ENCODE data around the gene CAMTA1.

CAMTA1 gene

DNA sequence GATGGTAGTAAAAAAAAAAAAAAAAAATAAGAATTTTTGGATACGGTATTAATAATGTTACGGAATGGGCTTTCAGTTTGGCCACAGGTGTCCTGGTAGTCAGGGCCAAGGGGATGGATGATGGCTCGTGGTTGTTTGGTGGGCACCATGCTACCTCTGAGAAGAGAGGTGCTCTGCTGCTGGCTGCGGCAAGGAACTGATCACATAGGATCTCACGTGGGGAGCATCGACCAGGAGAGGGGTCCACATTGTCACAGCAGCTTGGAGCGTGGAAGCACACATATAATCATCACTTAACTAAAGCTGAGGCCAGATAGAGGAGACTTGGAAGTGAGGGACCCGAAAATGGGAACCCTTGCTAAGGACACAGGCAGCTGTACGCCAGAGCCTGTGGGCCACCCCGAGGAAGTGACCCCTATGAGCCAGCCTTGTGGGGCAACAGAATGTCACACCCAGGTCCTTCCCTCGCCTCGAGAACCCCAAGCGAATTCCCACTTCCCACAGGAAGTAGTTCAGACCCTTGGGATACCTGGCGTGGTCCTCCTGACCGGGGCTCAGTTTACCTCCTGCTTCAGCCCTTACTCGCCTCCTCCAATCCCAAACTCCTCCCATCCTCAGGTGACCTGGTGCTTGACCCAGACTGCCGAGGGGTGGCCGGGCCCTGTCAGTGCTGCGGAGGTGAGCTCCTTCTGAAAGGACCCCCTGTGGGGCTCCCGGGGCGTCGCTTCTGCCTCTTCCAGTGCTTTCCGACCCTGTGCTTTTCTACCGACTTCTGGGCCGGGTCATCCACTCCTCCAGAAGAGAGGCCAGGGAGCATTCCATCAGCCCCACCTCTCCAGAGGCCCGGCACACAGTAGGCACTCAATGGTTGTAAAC, 222.0 kb downstream of the CAMTA1 start:
- DNase-seq (ENCODE audit: low spot score), result no peak

DNA sequence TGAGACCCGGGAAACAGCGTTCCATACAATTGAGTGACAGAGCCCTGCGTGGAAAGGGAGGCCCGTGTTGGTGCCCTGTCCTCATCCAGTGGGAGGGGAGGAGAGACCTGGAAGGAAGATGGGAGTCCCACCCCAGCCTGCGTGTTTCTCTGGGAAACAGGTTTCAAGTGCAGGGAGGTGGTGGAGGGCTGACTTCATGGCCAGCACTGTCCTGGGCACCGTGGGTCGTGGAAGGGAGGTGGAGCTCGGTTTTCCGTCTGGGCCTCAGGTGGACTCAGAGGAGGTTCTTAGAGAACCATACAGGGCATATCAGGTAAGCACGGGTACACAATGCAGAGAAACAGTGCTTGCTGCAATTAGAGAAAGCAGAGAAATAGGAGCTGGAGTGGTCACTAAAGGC, 222.6 kb downstream of the CAMTA1 start:
- no peak for DNase-seq (ENCODE audit: low spot score)

DNA sequence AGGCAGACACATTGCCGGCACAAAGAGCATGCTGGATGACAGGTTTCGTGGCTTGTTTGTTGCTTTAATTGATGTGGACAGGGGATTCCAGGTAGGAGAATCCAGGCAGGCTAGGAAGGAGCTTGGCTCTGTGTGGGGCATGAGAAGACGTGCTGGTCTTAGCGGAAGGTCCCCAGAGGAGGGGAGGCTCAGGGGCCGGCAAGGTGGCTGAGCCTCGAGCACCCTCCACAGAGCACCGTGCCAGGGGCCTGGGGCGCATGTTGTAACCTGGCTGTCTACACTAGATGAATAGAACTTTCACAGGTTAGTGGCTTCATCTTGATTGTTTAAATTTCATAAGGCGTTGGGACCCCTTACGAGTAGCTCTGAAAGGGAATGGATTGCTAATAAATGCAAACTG, 223.1 kb downstream of the CAMTA1 start:
- no peak for DNase-seq (ENCODE audit: low spot score)

DNA sequence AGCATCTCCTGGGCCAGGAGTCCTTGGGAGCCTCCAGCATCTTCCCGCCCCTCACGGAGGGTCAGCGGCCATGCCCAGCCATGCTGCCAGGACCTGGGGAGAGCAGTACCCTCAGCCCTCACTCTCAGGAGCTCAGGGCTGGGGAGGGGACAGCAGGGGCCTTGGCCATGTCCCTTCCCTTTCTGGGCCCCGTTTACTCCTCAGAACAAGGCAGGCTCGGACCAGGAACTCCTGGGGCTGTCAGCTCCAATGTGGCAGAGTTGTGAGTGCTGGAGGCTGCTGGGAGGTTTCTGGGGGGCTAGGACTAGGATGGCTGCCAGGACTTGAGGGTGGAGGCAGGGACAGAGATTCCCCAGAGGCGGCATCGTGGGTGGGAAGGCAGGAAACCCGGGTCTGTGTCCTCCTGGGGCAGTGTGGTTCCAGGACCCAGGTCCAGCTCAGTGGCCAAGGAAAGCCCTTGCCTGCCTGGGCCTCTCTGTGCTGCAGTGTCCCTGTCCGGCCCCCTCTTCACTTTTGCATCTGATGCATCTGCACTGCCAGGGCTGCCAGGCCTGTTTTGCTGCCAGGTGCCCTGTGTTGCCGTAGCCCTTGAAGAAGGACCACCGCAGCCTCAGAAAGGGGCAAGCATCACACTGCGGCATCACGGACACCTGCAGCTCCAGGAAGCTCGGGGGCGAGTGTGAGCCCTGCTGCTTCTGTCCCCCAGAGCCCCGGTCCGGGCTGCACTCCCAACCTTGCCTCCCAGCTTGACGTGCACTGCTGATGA, 223.9 kb downstream of the CAMTA1 start:
- no peak for DNase-seq (ENCODE audit: low spot score)

DNA sequence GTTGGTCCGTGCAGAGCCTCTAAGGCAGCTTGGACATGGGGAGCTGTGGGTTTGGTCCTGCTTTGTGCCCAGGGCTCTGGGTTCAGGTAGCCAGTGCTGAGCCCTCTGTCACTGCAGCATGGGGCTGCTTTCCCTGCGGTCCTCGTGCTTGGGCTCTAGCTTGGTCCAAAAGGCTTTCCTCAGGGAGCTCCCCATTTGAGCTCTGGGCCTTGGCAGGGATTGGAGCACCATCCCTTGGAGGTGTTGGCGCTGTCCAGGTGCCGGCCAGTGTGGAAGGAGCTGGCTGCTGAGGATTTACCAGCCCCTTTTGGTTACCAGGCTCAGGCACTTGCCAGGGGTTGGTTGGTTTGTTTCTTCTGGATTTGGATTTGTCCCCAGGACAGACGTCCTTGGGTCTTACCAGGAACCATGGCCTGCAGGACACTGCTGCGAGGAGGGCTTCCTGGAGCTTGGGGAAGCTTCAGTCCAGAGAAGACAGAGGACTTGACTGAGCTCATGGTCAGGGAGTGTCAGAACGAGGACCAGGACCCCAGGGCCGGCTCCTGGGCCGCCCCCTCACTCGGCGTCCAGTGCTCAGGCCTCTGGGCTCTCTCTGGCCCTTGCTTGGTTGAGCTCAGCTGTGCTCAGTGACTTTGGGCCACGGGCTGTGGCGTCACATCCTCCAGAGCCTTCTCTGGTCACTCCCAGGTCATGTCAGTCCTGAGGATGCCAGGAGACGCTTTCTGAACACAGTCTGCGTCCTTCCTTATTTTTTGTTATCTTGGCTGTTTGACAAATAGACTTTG, 224.7 kb downstream of the CAMTA1 start:
- DNase-seq (ENCODE audit: low spot score), result no peak

DNA sequence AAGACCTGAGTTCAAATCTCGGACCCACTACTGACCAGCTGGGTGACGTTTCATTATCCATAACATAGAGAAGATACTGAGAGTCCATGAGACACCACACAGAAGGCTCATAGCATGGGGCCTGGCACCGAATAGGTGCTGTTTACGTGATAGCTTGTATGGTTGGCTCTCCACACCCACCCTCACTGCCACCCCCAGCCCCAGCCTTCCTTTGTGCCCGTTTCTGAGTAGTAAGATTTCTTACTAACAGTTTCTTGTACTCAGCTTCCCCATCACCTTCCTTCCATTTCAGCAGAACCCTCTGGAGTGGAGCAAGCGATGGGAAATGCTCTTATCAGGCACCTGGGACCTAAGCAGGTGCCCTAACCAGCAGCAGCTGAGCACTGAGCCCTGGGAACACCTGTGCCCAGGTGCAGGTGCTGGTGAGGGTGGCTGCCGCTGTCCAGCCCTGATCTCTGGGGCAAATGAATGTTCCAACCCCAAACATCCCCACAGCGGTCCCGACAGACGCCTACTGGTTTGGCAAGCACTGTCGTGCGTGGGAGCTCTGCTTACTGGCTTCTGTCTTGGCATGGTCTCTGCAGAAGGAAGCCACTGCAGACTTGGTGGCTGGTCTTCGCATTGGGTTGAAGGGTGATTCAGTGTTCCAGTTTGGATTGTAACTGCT, 225.4 kb downstream of the CAMTA1 start:
- no peak for DNase-seq (ENCODE audit: low spot score)

DNA sequence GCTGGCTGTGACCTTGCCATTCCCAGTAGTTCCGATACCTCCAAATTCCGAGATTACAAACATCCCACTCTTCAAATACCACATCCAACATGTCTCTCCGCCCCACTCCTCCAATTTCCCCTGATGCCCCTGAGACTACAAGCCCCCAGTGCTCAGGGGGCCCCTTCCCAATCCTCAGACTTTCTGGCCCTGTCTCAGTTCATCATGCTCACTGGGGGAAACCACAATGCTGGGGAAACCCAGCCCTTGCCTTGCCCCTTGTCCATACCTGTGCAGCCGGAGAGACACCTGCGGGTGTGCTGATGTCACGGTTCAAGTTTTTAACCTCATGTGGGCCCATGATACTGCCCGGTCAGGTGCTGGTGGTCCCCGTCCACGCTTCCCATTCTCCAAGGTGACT, 226.6 kb downstream of the CAMTA1 start:
- DNase-seq (ENCODE audit: low spot score), result no peak

DNA sequence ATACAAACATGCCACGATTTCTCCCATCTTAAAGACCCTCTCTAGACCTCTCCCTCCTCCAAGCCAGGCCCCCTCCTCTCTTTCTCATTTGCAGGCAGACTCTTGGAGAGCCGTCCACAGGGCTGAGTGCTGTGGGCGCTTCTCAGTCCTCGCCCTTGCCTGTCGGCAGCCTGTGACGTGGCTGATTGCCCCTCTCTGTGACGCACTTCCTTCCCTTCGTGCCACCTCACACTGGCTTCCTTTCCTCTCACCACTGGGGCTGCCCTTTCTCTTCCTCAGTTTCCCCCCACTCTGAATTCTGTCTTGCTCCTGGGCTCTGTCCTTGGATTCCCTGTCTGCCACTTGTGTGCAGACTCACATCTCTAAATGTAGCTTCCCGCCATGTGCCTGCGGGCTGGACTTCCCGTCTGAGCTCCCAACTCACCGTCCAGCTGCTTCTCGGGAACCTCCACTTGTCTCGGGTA, 227.2 kb downstream of the CAMTA1 start:
- no peak for DNase-seq (ENCODE audit: low spot score)

DNA sequence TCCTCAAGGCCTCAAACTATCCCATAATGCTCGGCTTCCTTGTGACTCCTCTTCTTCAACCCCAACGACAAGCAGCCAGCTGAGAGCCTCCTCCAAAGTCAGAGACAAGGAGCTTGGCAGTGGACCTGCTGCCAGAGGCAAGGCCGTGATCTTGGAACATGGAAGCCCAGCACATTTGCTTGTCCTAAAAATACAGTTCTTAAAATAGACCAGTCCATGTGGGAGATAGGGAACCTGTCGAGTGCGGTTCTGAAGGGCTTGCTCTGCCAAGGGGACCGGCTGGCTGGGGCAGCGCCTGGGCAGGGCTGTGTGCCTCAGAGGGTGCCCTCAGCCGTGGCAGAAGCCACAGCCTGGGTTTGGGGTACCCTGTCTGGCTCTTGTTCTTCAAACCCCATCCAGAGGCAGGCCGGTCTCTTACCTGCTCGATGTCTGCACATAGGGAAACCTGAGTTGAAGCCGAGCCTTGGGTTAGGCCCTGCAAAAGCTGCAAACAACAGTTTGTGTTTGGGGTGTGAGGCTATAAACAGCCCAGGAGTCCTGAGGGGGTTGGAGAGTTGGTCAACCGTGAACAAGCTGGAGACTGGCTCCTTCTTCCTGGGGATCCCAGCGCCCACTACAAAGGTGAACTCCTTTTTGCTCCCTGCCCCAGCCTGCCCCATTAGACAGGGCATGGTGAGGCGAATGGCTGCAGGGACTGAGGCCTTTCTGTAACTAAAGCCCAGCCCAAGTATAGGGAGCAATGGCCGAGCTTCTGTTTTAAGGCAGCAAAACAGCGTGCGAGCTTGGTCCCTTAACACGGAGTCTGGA, 228.8 kb downstream of the CAMTA1 start:
- DNase-seq (ENCODE audit: low spot score), result no peak

DNA sequence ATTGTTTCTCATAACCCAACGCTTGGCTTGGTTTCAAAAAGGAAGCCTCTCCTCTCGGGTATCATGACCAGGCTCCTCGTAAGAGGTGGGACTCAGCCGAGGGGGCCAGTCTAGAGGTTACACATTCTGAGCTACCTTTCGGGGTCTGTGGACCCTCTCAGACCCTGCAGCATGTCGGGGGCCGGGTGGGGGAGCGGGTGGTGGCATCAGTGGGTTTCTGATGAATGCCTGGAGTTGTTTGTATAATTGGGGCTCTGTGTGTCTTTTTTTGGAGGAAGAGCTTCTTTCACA, 229.3 kb downstream of the CAMTA1 start:
- no peak for DNase-seq (ENCODE audit: low spot score)

DNA sequence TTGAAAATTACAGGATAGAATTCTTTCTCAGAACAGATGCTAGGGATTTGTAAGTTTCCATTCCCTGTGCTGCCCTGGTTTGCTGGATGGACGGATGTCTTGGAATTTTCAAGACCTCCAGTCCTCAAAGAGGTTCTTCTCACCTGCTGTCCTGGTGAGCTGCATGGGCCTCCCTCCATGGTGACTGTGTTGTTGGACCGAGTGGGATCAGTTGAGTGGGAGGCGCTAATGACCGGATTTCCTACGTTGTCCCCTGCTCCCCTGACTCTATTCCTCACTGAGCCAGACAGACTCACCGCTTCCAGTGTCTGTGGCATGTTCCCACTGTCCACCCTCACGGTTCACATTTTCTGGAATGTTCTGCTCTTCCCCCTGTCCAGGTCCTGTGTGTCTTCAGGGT, 229.8 kb downstream of the CAMTA1 start:
- no peak for DNase-seq (ENCODE audit: low spot score)

DNA sequence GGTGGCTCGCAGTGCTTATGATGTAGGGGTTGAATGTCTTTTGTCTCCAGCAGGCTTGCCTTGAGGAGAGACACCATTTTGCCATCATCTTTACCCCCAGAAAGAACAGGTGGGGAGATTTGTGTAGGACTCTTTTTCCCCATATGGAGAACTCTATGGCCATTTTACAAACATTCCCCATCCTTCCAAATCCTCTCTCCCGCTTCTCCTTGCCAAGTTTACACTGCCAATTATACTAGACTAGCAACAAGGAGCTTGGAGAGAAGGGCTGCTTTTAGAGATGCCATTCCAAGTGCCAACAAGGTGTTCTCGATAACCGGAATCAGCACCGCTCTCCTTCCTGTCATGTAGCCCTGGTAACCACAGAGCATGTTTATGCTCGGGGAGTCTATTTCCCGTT, 233.1 kb downstream of the CAMTA1 start:
- no peak for DNase-seq (ENCODE audit: low spot score)

DNA sequence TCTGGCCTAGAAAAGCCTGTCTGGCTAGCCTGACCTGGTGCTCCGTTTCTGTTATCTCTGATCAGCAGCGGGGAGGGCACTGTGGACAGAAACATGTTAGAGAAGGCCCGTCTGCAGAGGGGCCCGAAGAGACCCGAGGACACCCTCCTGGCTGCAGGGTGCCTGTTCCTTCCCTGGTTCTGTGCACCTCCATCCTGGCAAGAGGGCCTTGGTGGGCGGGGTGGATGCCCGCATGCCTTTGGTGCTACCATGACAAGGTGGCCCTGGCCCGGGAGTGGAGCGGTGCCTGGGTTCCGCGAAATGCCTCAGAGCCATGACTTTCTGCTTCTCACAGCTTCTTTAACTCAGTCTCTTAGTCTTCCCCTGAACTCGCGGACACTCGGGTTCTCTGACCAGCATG, 233.6 kb downstream of the CAMTA1 start:
- DNase-seq (ENCODE audit: low spot score), result no peak

DNA sequence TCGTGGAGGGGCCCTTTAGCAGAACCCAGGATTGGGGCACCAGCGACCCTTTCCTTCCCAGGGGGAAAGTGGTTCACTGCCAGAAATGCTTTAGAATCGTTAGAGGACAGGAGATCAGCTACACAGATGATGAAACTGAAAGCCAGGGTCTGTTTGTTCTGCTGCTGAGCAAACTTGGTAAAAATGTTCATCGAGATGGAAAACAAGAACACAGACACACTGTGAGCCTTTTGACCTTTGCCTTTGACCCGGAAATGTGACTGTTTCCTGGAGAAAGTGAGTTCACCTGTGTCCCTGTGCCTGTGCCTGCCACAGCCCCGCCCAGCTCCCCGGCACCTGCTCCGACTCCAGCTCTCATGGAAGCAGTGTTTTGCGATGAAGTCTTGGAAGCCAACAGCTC, 234.3 kb downstream of the CAMTA1 start:
- no peak for DNase-seq (ENCODE audit: low spot score)

DNA sequence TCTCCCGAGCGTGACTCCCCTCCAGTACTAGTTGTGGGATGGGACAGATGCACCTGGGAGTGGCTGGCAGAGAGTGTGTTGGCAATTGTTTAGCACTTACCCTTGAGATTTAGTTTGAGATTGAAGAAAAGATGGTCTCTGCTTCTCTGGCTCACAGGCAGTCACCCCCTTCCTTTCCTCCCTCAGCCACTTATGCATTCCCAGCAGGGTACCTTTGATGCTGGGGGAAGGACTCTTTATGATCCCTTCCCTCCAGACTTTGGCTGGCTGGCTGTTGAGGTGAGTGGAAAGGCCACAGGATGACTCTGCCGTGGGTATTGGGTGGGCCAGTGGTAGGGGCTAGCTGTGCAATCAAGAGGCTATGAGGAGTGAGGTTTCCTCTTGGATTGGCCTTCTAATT, 236.8 kb downstream of the CAMTA1 start:
- no peak for DNase-seq (ENCODE audit: low spot score)

DNA sequence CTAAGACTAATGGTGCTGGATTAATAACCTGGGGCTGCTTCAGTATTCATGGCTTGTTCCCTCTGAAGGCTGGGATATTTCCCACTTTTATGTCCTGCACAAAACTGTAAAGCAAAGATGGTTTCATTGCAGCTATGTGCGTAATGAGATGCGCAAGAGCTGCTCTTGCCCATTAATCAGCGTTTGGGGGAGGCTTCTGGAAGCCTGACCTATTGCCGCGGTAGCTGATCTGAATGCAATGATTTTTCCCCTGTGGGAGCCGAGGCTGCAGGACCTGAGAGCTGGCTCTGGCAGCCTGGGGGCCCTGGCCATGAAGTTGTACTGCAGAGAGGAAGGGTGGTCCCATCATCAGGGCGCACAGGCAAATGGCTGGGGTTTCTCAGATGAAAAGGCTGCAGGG, 239.8 kb downstream of the CAMTA1 start:
- no peak for DNase-seq (ENCODE audit: low spot score)

DNA sequence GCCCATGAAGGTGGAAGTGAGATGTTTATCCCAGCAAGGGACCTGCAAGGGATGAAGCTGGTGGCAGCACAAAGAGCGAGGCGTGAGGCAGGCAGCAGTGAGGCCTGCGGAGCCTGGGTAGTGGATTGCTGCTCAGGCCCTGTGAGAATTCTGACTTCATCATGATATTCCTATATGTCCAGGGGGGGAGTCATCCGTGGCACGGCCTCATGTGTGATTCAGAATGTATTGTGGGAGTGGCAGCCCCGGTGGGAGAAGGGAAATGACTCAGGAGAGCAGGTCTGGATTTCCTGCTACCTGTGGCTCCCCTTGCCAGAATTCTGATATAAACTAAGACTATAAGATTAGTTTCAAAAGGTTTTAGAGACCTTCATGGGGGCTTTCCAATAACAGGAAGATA, 240.9 kb downstream of the CAMTA1 start:
- DNase-seq (ENCODE audit: low spot score), result no peak

DNA sequence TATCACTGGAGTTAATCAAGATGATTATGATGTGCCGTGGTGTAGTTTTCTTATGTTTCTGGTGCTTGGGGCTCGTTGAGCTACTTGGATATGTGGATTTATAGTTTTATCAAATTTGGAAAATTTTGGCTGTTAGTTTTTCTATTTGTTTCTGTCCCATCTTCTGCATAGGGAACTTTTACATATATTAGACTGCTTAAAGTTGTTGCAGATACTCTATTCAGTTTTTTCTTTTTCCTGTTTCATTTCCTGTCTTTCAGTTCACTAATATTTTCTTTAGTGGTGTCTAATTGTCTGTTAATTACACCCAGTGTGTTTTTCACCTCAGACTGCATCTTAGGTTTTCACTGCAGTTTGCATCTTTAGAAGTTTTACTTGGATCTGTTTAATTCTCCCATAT, 247.7 kb downstream of the CAMTA1 start:
- no peak for DNase-seq (ENCODE audit: low spot score)

DNA sequence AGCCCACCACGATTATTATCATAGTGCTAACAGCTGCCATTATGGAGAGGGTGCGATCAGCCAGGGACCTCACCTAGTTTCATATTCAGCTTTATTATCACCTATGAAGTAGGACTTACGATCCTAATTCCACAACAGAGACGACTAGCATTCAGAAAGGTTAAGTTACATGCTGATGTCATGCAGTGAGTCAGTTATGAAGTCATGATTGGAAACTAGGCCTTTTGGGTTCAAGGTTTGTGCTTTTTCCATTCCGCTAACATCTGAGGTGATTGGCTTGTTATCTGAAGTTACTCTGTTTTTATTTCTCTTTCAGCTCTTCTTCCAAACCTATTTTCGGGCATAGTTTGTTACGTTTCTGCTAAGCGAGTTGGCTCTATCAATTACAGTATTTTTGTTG, 251.1 kb downstream of the CAMTA1 start:
- no peak for DNase-seq (ENCODE audit: low spot score)

DNA sequence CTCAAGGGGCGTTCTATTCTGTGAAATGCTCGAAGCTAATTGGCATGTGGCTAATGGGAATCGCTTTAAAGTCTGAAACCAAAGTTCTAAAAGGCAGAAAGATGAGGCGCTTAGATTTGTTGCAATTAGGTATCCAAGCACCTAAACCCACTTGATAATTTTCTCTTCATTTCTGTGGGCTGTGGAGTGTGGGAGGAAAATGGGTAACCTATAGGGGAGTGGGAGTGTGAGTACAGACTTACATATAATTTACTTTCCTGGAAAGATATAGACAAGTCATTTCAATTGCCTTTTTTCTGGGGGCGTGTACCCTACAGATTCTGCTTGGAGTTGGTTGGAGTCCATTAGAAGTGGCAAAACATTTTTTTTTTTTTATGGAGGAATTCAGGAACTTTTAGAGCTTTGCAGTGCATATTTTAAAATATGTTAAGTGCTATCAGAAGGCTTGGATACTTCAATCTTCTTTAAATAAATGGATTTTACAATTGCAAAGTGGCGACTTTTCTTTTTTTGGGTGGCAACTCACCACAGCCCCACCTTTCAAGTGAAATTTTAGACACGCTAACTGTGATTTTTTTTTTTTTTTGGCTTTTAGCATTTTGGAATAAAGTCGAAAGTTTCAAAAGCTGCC, 254.5 kb downstream of the CAMTA1 start:
- no peak for DNase-seq (ENCODE audit: low spot score)

All from HuH-7.5 (cell line).